NCI-H345 (cell line): ENCODE results near the gene MRGPRE.

Experiments
- DNase-seq: peaks from one replicate; lab custom pipeline; 2025; lab: John Stamatoyannopoulos, UW

The MRGPRE gene

DNA sequence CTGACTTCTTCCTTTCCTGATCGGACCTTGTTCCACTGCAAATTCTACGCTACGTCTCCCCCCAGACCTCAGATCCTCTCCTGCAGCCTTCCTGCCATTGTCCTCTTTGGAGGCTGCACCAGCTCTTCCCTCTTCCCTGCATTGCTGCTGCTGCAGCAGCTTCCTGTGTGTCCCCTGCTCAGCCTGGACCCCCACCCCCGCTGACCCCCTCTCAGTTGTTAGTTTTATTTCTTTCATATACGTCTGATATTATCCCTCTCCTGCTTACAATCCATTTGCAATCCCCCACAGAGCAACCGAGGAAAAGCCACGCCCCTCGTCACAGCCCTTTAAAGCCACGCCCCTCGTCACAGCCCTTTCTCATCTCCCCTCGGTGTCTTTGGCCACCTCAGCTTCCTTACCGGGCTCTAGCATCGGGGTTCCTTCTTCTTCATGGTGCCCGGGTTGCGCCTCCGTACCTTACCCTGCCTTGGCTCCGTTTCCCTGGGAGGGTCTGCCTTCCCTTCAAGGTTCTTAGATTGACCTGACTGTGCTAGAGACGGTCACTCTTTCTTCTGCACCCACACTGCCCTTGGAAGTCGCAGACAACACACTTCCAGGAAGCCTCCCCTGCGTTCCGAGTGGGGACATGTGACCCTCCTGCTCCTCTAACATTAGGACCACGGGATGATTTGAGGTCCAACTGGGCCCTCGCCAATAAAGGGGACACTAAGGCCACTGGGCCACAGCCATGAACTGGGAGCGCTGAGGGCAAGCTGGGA, 18.4 kb downstream of the MRGPRE start:
- no peak for DNase-seq

DNA sequence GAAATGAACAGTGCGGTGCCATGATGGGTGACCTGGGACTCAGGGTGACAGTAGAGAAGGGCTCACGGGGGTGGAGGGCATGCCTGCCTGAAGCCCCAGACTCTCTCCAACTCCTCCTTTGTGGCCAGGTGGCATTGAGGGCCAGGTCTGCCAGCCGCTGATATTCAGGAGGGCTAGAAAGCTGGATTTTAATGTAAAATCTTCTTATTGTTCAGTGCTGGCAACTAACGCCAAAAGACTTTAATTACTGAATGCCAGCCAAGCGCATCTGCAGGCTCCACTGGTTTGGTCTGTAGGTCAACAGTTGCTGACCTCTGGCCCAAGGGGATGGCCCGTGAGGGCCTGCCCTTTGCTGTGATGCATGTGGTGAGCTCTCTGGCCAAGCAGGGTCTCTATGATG, 23.9 kb downstream of the MRGPRE start:
- DNase-seq: no peak

DNA sequence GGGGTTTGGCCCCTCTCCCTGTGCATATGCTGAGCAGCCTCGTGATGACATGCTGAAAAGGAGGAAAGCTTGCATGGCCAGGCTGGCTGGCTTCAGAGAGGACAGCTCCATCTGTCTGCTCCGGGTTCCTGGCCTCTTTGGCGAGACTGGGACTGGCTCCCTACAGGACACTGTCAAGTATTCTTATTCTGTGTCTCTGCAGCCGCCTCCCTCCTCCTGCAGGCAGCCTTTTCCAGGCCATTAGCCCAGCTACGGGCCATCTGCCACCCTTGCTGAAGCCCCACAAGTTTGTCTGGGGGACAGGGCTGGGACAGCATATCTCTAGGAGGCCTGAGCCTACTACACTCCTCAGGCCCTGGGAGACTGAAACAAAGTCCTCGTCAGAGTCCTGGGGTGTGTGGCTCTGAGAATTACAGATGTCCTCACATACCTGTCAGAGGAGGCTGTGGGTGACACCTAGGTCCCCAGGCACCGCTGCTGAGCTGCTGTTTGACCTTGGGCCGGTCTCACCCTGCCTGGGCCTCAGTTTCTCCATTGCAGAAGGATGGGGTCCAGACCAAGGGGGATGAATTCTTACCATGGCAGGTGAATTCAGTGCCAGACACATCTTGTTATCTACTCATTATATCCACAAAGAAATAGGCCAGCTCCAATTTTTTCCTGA, 24.6 kb downstream of the MRGPRE start:
- DNase-seq: no peak

DNA sequence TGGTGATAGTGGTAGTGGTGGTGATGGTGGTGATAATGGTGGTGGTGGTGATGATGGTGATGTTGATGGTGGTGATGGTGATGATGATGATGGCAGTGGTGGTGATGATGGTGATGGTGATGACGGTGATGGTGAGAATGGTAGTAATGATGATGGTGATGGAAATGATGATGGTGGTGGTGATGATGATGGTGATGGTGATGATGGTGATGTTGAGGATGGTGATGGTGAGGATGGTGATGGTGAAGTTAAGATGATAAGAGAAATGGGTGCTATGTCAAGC, 25.4 kb downstream of the MRGPRE start:
- no peak for DNase-seq

DNA sequence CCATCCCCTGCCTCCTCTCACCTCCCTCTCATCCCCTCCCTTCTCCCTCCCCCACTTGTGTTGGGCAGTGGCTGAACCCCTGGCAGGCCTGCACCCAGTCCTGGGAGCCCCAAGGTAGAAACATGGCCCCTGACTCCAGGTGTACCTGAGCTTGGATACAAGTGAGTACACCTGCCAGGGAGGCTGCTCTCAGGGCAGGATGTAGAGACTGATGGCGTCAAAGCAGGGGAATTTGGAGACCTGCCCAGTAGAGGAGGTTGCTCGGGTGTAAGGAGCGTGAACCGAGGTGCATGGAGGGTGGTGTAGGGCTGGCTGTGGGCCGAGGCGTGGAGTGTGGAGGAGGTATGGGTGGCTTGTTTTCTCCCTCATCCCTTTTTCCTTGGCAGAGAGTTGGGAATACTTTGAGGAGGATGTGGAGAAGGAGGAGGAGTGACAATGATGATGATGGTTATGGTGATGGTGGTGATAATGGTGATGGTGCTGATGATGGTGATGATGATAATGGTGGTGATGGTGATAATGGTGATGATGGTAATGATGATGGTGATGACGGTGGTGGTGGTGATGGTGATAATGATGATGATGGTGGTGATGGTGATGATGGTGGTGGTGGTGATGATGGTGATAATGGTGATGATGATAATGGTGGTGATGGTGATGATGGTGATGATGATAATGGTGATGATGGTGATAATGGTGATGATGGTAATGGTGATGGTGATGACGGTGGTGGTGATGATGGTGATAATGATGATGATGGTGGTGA, 25.9 kb downstream of the MRGPRE start:
- DNase-seq: no peak

DNA sequence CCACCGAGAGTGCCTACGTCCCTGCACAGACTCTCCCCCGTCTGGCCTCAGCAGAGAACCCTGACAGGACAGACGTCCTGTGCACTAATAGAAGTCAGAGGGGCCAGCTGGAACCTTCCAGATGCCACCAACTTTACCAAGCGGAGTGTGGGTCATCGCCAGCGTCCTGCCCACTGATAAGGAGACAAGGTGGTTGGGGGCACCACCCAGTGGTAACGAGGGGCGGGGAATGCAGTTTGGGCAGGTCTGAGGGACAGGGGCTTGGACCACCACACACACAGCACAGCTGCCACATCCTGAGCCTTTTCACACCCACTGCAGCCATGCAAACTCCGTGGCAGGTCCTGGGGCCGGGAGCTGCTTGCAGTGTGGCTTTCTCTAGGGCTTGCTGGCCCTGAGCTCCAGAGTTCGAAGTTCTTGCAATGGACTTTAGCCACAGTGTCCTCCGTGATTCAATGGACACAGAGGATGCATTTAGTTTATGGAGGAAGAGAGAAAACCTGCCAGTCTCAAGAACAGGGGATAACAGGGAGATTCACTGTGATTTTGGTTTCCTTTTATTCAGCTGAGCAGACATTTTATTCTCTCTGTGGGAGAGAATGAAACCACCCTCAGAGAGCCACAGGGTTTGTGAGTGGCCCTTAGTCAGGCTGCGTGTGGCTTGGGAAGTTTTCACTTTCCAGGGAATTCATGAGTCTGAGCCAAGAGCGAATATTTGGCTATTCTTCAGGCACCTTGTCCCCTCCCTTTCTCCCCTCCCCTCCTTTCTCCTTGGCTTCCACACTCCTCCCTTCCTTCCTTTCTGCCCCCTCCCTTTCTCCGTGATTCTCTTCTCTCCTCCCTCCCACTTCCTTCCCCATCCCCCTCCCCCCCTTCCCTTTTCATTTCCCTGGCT, 26.7 kb downstream of the MRGPRE start:
- no peak for DNase-seq

DNA sequence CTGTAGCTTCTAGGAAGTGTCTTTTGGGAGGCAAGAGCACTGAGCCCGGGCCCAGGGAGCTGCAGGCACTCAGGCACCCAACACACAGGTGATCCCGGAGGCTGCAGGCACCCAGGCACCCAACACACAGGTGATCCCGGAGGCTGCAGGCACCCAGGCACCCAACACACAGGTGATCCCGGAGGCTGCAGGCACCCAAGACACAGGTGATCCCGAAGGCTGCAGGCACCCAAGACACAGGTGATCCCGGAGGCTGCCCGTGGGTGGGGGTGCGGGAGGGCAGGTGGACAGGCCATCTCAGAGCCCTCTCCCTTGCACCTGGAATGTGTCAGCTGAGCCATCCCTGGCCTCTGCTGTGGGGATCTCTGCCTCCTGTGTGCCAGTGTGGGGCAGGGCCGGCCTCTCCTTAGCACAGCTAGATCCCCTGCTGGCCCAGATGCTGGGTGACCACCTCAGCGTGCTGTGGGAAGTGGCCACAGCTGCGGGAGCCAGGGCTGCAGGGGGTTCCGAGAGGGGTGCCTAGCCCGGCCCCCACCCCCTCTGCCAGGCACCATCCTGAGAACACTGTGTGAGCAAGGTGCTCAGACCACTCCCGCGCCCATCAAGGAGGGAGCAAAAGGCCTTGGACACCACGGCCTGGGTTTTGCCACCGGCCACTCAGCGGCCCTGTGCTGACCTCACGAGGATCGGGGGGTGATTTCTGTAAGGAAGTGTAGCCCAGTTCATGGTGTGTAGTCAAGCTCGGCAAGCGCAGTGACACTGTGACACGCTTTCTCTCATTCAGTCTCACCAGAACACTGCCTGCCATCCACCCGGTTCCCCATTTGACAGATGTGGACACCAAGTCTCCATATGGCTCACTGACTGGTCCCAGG, 27.8 kb downstream of the MRGPRE start:
- no peak for DNase-seq

DNA sequence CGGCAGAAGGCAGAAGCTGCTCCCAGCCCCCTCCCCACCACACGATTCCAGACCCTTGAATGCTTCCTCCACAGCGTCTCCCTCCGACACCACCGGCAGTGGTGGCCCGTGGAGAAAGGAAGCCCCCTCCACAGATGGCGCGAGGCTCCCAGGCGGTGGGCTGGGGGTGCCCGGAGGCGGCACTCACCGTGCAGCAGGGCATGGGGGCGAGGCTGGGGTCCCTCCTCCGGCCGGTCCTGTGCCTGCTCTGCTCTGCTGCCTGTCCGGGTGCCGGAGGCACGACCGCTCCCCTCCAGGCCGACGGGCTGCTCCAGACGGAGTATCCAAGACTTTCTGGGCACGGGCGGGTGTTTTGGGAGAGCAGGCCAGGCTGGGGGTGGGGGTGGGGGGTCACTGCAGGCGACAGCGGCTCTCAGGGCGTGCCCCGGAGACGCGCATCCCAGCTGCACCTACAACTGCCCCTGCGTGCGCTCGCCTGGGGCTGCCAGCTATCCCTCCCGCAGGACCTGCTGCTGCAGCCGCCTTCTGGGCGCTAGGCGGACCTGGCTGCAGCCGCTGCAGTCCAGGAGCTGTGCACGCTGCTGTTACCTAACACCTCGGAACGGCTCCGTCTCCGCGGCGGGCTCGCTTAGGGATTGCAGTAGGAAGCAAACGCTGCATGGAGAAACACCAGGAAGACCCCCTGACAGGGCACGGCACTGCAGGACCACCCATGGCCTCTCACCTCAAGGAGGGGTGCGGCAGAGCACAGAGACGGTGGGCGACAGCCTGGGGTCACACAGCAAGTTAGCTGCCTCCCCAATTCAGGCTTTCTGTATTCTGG, 28.8 kb downstream of the MRGPRE start:
- DNase-seq: peak; percentile 29

DNA sequence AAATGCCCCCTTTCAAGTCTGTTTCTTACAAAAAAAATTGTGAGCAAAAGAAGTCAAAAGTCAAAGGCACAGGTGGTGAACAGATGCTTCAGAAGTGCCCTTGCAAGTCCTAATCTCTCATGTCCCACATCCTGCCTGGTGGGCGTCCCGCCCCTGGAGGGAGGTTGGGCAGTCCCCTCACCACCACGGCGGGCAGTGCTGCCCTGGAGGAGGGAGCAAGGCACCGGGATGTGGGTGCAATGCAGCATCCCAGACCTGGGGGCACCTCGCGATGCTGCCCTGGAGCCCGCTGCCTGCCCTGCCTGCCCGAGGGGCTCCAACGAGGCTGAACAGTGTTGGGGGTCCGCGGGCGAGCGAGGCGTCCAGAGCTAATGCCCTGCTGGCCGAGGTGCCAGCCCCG, 29.5 kb downstream of the MRGPRE start:
- no peak for DNase-seq

DNA sequence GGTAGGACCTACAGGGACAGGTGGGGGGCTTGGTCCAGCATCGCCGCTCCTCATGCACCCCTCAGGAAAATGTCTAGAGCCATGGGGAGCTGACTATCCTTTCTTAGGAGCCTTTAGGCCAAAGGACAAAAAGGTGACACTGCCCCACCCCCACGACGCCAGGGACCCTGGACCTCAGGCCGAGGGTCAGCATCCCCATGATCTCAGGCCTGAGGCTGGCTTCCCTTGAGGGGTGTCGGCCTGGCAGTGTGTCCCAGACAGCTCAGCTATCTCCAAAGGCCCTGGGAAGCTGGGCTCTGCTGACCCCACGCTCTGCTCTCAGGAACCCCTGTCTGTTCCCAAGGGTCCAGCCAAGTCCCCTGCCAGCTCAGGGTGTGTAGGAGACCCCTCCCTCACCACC, 29.9 kb downstream of the MRGPRE start:
- no peak for DNase-seq

DNA sequence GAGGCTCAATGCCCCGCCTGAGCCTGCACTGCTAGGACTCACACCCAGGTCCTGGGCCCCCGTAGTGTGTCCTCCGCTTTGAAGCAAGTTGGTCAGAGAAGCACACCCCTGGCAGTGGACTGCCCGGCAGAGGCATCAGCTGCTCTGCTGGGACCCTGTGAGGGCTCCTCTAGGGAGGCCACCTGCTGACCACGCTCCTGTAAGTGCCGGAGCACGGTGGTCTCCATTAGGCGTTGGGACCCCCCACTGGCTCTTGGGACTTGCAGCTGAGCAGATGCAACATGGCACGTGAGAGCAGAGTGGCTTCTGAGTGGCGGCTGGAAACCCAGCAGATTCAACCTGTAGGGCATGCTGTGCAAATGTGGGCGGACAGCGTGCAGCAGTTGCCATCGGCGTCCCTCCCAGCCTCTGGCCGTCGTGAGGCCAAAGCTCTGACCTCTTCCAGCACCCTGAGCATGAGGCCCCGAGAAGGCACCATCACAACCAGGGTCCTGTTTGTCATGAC, 30.5 kb downstream of the MRGPRE start:
- DNase-seq: no peak

DNA sequence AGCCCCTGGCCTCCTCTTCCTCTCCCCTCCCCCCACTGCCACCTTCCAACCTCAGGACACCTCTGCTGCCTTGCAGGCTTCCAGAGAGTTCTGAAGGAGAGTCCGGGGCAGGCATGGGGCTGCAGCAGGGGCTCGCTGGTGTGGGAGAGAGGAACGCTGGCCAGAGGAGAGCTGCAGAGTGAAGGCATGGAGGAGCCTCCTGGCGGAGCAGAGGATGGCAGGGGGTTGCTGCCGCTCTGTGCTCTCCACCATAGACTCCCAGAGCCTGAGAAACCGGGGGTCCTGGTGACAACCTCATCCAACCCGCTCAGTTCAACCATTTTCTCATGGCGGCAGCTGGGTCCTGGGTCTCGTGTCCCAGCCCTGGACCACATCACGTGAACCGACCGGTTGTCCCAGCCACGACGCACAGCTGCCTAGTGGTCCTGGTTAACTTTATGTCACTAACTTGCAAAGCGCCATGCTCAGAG, 31.1 kb downstream of the MRGPRE start:
- no peak for DNase-seq

DNA sequence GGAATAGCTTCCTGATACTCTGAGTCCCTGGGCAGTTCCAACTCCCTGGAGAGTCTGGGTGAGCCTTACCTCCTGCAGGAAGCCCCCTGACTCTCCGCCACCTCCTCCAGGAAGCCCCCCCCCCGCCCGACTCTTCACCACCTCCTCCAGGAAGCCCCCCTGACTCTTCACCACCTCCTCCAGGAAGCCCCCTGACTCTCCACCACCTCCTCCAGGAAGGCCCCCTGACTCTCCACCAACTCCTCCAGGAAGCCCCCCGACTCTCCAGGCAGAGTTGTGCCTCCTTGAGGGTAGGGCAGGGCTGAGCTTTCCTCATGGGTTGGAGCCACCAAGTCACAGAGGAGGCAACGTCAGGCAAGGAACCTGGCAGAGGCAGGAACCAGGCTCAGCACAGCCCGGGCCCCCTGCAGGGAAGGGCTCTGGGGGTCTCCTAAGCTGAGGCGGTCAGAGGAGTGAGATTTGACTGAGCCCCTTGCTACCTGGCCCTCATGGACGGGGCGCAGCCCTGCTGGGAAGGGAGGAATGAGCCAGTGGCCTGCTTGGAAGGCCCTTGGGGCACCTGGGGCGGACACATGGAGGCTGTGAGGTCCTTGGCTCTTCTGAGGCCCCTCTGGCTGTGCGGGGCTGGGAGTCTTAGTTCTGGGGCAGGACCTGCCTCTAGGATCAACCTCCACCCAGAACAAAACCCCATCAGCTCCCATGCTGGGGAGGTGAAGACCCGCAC, 31.7 kb downstream of the MRGPRE start:
- DNase-seq: no peak

DNA sequence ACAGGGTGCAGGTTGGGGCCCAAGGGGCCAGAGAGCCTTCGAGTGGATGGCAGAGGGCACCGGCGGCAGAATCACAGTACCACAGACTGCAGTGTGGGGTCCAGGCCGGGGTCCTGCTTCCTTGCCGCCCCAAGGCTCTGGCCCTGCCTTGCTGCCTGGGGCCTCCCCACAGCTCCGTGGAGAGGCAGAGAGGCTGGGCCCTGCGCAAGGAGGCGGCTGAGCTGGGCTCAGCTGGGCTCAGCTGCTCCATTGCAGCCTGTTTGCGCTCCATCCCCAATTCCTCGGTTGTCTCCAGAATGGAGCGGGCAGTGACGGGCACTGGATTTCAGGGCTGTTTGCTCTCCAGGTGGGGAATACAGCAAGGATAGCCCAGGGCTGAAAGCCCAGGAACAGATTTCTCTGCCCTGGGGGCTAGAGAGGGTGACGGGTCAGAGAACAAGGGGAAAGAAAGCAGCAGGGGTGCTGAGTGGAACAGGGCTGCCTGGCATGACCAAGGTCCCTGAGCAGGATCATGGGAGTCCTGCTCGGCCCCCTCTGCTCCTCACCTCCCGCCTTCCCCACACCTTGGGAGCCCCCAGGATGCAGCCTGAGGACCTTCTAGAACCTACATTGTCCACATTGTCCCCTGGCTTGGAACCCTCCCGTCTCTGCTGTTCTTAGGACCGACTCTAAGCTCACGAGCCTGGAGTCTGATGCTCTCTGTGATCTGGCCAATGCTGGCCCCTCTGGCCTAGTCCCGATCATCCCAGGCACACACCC, 32.5 kb downstream of the MRGPRE start:
- no peak for DNase-seq

DNA sequence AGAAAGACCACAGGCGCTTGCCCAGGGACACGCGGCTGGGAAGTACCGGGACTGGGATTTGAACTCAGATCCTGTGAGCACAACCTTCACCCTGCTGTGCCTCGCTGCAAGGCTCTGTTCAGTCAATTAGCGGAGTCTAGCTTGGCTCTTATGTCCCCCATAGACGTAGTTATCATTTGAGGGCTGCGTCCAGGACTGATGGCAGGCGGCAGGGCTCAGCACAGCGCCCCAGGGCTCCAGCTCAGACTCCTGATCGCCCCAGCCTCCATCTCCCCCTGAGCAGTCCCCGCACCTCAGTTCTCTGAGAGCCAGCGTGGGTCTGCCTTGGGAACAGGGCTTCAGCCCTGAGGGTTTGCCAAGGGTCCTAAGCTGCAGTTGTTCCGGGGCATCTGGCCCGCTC, 33.4 kb downstream of the MRGPRE start:
- no peak for DNase-seq

DNA sequence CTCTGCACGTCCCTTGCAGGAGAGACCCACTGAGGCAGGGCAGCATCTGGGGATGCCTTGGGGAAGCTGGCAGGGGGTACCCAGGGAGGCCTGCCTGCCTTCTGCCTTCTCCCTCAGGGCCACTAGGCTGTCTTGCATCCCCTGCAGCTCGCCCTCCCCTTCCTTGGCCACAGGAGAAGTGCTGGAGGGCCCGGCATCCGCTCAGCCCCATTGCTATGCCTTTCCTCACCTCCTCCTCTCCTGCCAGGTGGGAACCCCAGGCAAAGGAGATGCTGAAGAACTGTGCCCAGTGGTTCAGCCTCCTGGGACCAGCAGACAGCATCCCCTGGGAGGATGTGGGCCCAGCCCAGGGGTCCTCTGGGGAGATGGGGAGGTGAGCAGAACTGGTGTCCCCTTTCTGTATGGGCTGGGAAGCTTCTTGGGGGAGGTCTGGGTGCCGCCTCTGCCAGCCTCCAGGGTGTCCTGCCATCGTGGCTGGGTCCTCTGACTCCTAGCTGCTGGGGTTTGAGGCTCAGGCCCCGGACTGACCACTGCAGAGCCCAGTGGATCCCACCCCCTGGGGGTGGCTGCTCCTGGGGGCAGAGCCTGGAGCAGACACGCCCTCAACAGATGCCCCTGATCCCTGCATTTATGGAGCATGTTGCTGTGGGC, 34.2 kb downstream of the MRGPRE start:
- no peak for DNase-seq

DNA sequence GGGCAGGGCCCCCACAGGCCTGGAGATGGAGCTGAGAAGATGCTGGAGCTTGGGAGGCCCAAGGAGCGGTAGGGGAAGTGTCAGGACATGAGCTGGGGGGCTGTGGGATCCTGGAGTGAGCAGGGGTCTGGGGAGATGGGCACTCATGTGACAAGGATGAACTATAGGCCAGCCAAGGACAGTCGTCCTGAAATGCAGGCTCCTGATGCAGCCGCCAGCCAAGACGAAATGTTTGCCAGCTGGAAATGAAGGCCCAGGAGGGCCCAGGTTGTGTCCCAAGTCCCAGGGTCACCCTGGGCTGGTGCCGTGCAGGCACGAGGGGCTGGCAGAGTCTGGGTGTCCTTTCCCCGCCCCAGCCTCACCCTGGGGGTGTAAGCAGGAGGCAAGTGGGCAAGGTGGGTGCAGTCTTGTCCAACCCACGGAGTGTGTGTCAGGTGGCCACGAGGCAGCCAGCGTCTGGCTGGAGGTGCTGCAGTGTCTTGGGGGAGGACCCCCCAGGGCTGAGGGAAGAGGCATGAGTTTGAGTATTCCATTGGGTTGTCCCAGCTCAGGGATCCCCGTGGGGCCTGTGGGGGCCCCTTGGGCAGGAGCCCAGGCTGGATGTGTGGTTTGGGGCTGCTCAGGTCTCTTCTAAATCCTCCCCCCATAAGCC, 35.0 kb downstream of the MRGPRE start:
- DNase-seq: no peak
